Glomerular endothelial cell (primary cell): ENCODE measurements around the gene JARID2. TPM values are rescaled to one million over a fixed set of nuclear protein-coding genes. Genes with fewer than 3 reads are reported as not detected.

Experiments
- DNase-seq: peaks from one replicate; pipeline ENCODE4 v3.0.0-alpha.2; 2011; ENCODE audit warnings: low read depth, low spot score; ENCODE audit errors: extremely low read depth
- total RNA-seq: library from RNA; depleted of rRNA; stranded (reverse); fragments of >200 nt; gene quantifications from 2 replicates; pipeline ENCODE4 v1.2.3, GENCODE V29; 2015

The JARID2 gene
- total RNA-seq, 1 donor from 2014 or later = 16.7 TPM

DNA sequence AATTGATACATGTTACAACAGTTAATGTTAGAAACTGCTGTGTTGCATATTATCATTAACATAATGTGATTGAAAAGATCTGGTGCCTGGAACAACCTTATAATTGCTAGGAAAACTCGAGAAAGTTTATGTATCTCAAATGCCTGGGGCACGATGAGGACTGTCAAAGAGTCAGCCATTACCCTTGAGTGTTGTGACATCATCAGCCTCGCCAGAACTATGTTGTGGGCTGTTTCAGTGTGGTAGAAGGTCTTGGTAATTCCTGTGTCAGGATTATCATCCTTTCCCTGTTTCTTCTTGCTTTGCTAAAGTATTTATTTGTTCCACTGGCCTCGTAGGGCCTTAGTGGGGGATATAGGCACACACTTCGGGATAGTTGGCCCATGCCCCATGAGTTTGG, 231.9 kb downstream of the JARID2 start:
- no peak for DNase-seq

DNA sequence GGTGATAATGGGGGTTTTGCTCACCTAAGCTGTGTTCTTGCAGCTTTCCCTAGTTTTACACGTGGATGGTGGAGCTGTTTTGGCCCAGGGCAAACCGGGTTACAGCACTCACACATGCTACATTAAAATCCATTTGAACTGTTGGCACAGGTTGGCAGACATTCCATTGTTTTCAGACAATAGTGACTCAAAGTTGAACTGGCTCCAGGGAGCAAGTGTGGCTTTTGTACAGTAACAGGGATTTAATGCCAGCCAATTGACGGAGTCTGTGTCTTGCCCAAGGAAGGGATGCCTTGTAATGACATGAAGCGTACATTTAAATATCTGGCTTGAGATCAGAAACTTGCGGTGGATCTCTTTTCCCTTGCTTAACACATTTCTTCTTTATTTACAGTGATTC, 233.9 kb downstream of the JARID2 start:
- no peak for DNase-seq

DNA sequence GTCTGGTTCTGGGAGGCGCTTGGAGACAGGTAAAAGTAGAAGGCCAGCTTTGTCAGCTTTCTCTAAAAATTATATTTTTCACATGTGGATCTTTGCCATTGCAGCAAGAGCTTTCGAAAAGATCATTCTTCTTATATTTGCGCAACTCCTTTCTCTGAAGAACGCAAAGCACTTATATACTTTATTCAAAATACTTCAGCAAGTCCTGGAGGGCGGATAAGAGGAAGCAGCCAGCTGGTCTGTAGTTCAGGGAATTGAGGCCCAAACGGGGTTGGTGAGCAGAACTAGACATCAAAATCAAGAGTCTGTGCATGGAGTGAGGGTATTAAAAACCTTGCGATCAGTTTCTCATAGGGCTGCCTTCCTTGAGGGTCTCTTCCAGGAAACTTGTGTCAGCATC, 234.7 kb downstream of the JARID2 start:
- no peak for DNase-seq

DNA sequence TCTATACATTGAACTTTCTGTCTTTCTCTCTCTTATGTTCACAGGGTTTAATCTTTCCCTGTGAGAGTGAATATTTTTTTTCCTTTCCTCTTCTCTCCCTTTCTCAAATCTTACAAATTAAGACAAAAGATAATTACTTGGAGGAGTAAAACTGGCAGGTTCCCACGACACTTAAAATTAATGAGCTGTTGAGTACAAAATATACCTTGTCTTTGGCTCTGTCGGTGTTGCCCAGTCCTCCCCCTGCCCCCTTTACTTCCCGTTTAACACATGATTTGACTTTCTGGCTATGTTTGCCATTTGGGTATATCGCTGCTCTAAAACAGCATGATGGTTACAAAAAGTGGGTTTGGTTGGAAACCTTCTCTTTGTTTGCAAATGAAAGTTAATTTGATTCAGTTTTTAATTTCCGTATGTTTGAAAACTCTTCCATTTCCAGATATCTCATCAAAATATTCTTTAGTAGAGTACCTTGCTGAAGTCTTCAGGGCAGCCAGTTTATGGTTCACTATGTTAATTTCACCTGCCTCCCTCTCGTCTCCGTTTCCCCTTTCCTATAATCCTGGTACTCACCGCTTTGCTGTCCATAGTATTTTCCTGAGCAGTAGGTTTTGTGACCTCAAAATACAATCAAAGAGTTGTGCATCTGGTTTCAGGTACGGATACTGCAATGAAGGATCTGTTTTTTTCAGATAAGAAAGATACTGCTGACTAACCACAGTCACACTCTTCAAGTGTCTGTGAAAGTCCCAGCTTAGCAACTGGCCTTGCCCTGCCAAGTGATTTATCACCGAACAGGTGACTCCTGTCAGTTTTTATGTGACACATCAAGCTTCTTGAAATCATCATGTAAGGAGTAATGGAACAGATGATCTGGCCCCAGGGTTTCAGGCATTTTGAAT, 235.8 kb downstream of the JARID2 start:
- no peak for DNase-seq

DNA sequence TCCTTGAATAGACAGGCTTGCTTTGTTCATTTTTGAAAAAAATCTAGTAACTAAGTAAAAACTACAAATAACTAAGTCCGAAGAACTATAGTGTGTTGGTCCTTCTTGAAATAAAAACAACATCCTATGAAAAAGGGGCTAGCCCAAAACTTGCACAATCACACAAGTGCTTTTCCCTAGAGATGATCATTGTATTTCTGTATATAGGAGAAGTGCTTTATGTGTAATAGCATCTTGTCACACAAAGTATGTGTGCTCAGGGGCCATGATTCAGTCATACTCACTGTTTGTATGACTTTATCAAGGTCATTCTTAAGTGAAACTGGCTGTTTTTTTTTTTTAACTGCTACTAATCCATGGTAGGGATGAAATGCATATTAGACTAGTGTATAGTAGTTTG, 237.2 kb downstream of the JARID2 start:
- no peak for DNase-seq

DNA sequence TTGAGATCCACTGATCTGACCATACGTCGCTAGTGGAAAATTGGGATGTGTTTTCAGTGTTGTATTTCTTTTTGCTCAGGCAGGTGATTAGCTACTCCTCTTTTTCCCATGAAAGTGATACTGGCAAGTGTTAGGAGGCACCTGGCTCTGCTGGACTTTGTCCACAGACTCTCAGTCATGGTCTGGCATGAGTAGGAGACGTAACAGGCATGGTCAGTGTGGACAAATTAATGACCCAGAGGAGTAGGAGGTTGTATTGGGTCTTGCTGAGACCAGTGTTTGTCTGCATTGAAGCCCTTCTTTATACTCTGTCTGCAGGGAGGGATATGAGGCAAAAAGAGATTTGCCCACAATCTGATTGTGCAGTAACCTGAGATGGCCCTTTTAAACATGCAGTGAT, 238.3 kb downstream of the JARID2 start:
- DNase-seq = no peak

DNA sequence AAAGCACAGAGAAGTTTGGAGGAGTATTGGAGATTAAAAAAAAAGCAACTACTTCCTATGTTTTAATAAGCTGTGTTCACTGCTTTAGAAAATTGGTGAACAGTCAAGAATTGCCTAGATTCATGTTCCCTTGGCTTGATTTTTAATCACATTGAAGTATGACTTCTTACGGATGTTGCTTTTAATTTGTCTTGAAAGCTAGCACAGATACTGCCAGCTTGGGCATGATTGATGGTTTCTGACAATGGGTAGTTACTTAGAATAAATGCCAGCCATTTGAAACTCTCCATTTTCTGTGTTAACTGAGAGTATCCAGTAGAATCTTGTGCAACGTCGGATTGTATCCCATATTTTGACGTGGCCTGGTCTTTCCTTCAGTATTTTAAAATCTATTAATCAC, 239.0 kb downstream of the JARID2 start:
- DNase-seq = no peak

DNA sequence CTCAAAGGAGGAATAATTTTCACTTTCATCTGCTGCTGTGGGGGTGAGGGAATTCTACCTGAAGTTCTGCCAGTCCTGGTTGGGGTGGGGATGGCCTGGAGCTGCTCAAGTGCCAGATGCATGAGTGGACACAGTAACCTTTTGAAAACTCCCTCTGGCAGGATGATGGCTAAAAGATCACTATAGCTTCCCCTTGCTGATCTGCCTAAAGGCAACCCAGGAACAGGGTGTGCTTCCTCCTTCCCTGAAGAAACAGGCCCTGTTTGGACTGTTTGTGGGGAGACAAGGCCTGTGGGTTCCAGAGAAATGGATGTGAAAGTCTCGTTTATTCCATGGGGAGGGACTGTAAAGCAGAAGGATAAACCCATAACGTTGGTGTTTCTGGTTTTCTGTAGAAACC, 240.1 kb downstream of the JARID2 start:
- DNase-seq = no peak

DNA sequence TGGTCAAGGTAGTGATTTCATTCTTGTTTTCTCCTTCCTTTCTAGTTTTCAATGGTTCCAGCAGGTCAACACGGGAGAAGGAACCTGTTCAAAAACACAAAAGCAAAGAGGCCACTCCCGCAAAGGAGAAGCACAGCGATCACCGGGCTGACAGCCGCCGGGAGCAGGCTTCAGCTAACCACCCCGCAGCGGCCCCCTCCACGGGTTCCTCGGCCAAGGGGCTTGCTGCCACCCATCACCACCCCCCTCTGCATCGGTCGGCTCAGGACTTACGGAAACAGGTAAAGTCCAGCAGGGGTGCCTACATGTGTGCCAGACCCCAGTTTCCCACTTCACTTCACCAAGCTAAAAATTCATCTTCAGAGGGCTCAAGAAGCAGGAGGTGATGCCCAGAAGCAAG, 241.4 kb downstream of the JARID2 start:
- no peak for DNase-seq

DNA sequence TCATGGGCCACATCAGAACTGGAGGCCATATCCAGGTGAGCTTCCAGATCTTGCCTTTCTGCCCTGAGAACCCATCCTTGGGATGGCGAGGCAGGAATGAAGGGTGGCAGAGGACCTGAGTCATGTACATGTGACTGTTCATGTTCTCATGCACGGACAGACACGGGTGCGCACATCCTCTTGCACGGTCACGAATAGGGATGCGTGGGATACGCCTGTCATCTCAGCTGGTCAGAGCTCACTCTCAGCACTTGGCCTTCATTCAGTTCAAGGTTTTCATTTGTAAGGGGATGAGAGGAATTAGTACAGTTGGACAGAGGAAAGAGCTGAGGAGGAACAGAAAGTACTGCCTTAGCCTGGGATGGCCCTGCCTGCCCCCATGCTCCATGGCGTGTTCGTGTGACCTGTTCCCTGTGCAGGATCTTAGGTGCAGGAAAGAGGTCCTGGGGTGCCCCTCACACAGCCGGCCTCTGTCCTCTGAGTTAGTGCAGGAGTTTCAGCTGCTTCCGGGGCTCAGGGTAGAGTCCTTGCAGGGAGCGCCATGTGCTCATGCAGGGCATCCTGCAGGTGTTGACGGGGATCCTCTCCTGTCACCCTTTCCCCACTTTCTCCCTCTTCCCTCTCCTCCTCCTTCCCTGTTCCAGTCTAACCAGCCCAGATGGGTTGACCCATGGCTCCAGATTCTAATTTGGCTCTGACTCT, 243.5 kb downstream of the JARID2 start:
- no peak for DNase-seq

DNA sequence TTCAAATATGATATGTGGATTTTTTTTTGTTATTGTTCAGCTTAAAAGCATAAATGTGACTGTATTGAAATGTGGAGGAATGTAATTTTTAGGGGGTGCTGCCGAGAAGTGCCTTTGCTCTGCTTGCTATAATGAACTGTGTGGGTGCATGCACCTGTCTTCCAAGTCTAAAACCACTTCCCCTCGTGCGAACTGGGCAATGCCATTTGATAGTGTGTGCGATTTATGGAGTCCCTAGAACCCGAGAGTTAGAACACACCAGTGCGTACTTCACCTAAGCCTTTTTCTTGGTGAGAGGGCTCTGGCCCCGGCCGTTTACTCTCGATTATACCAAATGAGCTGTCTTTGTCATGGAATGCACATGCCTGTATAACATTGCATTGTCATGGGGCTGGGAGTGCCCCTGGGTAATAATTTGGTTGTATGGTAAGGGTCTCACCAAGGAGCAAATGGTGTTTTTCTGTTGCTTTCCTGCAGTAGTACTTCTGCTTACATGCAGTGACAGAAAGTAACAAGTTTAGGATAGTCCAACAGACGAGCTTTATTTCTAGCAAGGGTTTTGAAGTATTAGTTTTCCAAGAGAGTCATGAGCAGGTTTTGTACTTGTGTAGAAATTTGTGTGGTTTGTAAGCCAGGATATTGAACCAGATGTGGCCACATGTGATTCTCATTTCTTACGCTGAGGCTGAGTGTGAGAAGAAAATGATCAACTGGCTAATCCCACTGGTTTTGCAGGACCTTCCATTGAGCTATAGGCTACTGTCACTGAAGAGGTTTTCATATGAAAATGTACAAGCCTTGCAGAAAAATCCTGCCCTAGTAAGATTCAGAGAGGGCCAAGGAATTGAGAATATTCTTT, 244.6 kb downstream of the JARID2 start:
- no peak for DNase-seq

DNA sequence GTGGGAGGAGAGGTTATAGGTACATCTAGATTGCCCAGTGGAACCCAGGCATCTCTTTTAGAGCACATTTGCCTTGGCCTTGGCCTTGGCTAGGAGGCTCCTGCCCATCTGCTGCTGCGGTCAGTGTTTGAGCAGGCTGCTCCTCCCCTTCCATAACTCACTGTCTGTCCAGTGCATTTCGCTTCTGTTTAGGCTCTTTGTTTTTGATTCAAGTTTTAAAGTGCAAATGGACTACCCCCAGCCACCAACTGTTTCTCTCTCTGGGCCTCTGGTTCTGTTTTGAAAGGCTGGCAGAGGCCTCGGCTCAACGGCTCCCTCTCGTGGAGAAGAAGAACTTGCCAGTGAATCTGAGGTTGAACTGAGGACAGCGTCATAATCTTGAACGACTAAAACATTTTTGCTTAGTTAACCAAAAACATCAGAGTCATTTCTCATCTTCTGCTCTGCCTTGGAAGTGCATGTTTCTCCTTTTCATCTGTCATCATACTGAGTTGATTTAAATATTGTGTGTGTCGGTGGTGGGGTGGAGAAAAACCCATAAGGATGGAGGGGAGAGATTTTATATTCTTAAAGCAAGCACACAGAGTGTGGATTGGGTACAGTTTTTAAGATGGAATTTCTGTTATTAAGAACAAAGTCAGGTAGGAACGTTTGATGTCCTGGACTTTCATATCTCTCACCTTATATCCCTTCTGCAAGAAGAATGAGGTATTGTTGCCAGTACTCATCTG, 245.6 kb downstream of the JARID2 start:
- DNase-seq = no peak

DNA sequence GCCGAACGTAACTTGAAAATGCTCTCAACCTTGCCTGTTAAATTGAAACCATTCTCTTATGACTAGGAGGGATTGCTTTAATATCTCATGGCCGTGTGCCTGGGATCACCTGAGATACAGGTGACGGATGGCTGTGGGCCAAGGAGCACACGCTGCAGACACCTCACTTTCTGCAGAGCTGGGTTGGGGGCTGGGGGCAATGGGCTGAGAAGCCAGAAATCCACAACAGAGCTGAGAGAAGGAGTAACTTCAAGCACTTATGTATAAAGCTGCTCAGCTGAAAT, 246.1 kb downstream of the JARID2 start:
- no peak for DNase-seq

DNA sequence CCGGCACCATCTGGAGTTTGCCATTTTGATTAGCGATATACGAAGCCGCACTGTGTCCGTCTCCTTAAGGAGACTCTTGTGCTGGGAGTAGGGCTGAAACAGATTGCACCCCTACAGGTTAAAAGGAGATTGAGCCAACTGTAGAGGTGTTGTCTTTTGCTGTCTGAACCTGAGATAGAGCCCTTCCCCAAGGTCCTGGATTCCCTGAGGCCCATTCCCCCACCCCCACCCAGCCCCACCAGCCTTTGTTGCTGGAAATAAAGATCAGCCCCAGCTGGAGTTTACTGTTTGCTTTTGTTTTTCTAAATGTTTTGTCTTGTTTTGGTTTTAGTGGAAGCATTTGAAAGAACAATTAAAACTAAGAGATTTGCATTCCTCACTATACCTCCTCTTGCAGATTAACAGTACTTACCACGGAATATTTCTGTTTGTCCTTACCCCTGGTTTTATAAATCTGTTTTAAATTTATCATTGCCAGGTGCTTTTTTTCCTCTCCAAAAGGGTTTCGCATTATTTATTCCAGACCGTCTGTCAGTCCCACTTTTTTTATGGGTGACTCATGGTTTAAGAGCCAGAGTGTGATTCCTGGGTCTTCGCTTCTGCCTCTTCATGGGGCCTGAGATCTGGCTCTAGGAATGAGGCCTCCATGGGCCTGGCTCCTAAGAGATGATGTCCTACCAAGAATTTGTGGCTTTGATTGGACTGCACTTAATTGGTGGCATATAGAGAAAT, 247.7 kb downstream of the JARID2 start:
- DNase-seq = no peak

DNA sequence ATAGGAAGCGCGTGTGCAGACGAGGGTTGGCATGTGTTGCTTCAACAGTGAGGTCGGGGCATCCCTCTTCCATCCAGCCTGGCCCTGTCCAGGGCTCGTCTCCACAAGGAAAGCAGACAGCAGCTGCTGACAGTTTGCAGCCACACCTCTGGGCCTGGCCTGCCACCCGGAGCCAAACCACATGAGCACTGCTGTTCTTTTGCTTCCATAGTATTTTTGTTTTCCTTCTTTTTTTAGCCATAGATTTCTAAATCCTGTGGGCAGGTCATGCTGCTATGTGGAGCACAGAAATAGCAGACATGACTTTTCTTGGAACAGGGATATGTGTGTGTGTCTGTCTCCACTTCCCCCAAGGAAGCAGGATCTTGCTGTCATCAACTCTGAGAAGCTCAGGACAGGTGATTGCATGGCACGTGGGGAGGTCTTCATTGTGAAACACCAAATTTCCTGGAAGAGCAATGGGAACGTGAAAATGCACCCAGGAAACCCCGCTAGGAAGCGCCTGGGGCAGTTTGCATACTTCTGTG, 249.6 kb downstream of the JARID2 start:
- DNase-seq = no peak

DNA sequence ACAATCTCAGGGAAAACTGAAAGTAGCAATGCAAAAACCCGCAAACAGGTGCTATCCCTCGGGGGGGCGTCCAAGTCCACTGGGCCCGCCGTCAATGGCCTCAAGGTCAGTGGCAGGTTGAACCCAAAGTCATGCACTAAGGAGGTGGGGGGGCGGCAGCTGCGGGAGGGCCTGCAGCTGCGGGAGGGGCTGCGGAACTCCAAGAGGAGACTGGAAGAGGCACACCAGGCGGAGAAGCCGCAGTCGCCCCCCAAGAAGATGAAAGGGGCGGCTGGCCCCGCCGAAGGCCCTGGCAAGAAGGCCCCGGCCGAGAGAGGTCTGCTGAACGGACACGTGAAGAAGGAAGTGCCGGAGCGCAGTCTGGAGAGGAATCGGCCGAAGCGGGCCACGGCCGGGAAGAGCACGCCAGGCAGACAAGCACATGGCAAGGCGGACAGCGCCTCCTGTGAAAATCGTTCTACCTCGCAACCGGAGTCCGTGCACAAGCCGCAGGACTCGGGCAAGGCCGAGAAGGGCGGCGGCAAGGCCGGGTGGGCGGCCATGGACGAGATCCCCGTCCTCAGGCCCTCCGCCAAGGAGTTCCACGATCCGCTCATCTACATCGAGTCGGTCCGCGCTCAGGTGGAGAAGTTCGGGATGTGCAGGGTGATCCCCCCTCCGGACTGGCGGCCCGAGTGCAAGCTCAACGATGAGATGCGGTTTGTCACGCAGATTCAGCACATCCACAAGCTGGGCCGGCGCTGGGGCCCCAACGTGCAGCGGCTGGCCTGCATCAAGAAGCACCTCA, 250.7 kb downstream of the JARID2 start:
- no peak for DNase-seq

DNA sequence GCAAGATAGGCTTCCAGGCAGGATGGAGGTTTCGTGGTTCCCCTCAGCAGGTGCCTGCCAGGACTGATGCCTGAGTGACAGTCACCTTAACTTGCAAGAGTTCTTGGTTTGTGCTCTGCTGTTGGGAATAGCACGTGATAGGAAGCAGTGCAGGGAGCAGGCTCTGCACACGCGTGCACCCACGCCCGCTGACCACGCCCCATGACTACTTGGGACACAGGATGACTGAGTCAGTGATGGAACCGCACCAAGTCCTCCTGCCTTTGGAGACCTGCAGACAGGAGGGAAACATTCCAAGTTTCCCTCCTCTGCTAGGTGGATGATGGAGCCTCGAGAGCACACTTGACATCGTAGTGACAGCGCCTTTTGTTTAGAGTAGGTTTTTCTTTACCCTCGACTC, 252.8 kb downstream of the JARID2 start:
- no peak for DNase-seq

DNA sequence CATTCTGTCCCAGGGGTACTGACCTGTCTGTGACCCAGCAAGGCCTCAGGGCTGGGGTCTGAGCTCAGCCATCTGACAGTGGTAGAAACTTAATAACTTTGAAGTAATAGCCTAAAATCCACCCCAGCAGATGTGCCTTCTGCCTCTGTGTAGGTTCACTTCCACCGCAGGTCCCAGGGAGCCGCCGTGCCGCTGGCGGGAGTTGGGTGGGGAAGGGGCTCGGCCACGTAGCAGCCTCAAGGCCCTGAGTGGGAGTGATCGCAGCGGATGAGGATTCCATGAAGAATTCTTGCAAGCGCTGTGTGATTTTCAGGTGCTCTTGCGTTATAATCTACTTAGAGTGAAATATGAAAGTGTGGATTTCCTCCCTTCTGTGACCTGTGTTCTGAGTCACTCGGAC, 253.3 kb downstream of the JARID2 start:
- no peak for DNase-seq

DNA sequence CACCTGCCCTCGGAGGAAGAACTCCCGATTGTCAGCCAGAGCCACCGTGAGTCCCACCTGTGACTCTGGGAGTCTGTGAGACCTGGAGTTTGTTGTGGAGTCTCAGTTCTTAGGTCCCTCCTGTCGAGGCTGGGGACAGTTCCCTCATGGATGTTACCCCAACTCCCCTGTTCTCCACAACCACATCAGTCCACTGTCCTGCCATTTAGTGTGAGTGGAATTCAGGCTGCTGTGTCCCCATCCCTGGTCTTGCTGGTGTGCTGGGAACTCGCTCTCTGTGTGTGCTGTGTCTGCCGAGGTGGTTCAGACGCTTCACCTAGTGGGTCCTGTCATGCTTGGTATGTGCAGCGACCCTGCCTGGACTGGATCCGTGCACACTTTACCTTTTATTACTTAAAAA, 253.7 kb downstream of the JARID2 start:
- no peak for DNase-seq
